ENCODE measurements around the gene KCNJ6. TPM values are rescaled to one million over a fixed set of nuclear protein-coding genes. Genes with fewer than 3 reads are reported as not detected.

The KCNJ6 gene
- total and polyA plus RNA-seq, 9 of the 15 experiments (the other 6 are each of a cell fraction or from before 2014, with no cell fraction given) = 0.06 to 0.21 (median 0.13) TPM; not detected in 1

DNA sequence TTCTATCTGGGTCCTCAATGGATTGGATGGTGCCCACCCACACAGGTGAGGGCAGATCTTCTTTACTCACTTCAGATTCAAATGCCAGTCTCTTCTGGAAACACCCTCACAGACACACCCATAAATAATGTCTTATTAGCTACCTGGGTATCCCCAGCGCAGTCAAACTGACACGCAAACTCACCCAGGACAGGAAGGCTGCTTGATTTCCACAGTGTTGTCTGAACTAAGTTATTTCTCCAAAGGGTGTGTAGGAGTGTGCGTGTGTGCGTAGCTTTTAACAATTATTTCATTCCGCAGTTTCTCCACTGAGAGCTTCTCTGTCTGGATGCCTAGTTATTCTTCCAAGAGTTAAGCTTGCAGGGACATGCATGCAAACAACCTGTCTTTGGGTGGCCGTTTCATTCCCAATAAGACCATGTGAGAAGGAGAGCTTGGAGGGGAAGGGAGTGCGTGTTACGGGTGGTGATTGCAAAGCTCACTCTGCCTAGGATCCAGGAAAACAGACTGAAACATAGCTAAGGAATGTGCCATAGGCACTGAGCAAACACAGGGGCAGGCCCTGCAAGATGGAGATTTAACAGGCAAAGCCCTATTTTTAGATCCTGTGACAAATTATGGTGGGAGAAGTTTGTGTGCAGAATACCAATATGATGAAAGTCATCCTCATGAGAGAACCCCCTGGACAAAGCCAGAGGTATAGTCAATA is 280.0 kb downstream of the KCNJ6 start:
- no TSS peak for BruUV-seq (replicated peaks)
- peaks cover 15 to 17% of the 10 kb centered on the region in 2 experiments for H3K27me3 ChIP-seq (ENCODE audit: control insufficient read depth in 2 of 2, insufficient read depth in 2 of 2, low read length in 2 of 2)
- no peak overlapping the region for H3K27ac ChIP-seq (ENCODE audit: extremely low read depth, low read depth, low read length)
- no peak overlapping the region for H3K9ac ChIP-seq (ENCODE audit: insufficient read depth in 1 of 2, low read depth in 2 of 2, low read length in 2 of 2)
- no peaks in the 10 kb centered on the region for H3K9me1 ChIP-seq (ENCODE audit: control insufficient read depth, insufficient read depth, low read length)
- whole genome bisulfite sequencing (ENCODE audit: insufficient coverage, low coverage, missing lambda C conversion rate) = 6% methylated on average over 8 of the region's 8 CpGs
- no peaks in the 10 kb centered on the region for H3K9me3 ChIP-seq (replicated peaks; ENCODE audit: control insufficient read depth, insufficient read depth, low read depth, low read length)
- TF ChIP-seq NRF1 (conservative IDR thresholded peaks at IDR 0.05 in 1 of 2, IDR thresholded peaks at IDR 0.05 in 1 of 2) (no peak), ETS2 (tag; IDR thresholded peaks at IDR 0.05; ENCODE audit: borderline replicate concordance, poor library complexity, severe bottlenecking) (no peak), DNMT1 (IDR thresholded peaks at IDR 0.05) (no peak), CBX3 (IDR thresholded peaks at IDR 0.05; ENCODE audit: borderline replicate concordance in 1 of 2, low read length in 2 of 2) (no peak), TFE3 (CRISPR knock-in tag; IDR thresholded peaks at IDR 0.05) (no peak)
- in situ Hi-C loops (cut with MboI) (no loop called here), intact Hi-C loops (cut with micrococcal nuclease) (no loop called here)
- FAIRE-seq (no peak), ATAC-seq (no peak), DNase-seq (ENCODE audit: extremely low read depth in 1 of 4, low spot score in 3 of 4) (no peak)
- H3K4me2 ChIP-seq (ENCODE audit: insufficient read depth, low read length) = no peak overlapping the region
- no peaks in the 10 kb centered on the region for H3K79me2 ChIP-seq (ENCODE audit: control insufficient read depth, insufficient read depth, low read length)
- H3K36me3 ChIP-seq (ENCODE audit: control insufficient read depth, insufficient read depth, low read length) = no peaks in the 10 kb centered on the region
- CTCF ChIA-PET (ENCODE audit: low intra/inter-chr PET ratio) = no interaction called here
- POLR2A ChIA-PET = interaction anchor here (0.5 to 0.9 kb wide), 4 partner anchors 27 to 1200 kb away, joined by 3 to 4 read pairs (median 3); no protein-coding TSS in a partner anchor
- no peaks in the 10 kb centered on the region for H3K4me1 ChIP-seq (replicated peaks in 1 of 2; ENCODE audit: control insufficient read depth in 2 of 2, insufficient read depth in 2 of 2, low read length in 2 of 2)
- no peak overlapping the region for H3K4me3 ChIP-seq
- no peak overlapping the region for H2AFZ ChIP-seq (ENCODE audit: low read depth, low read length)
- no peaks in the 10 kb centered on the region for H4K20me1 ChIP-seq (replicated peaks; ENCODE audit: control insufficient read depth, insufficient read depth, low read length)

All from K562 (cell line).